Ovary (tissue), 9 donors: Measurements from ENCODE around the gene NRXN3. TPM values are rescaled to one million over a fixed set of nuclear protein-coding genes. Genes with fewer than 3 reads are reported as not detected.

Source experiments
- DNase-seq, 5 donors: peaks; one replicate each; pipeline ENCODE4 v3.0.0-alpha.2; 2019 to 2020
- H3K27ac ChIP-seq, 2 donors: fragments of 200-600 bp; one replicate each; pipeline versions ENCODE4 v1.5.1 to v1.8.0; 2019 to 2022
- H3K27me3 ChIP-seq: fragments of 200-600 bp; one replicate; pipeline ENCODE4 v1.8.0; 2022
- H3K36me3 ChIP-seq: fragments of 200-600 bp; sonication (generic); one replicate; pipeline ENCODE4 v1.5.1; 2019
- H3K4me1 ChIP-seq: one replicate; pipeline ENCODE4 v1.8.1; 2013; ENCODE audit warnings: mild to moderate bottlenecking, moderate library complexity; ENCODE audit not compliant: insufficient read depth
- H3K4me3 ChIP-seq: fragments of 200-600 bp; sonication (generic); one replicate; pipeline ENCODE4 v1.5.1; 2017
- H3K9me3 ChIP-seq, 2 donors: fragments of 200-600 bp in 1 of 2; sonication (generic) in 1 of 2; one replicate each; pipeline versions ENCODE4 v1.5.1 to v1.8.1; 2013 to 2019; ENCODE audit warnings: mild to moderate bottlenecking in 1 of 2, moderate library complexity in 1 of 2
- CTCF ChIP-seq, 3 donors: fragments of 450-650 bp in 2 of 3; fragments of 200-600 bp in 1 of 3; IDR thresholded peaks; one replicate each; pipeline versions ENCODE4 v1.5.1 to v1.8.0; 2016 to 2022; ENCODE audit warnings: antibody characterized with exemption in 3 of 3, mild to moderate bottlenecking in 1 of 3
- EP300 ChIP-seq: sonication (generic); formaldehyde crosslinking; IDR thresholded peaks from one replicate; pipeline ENCODE4 v1.6.1; 2017; ENCODE audit warnings: antibody characterized with exemption
- POLR2A ChIP-seq: fragments of 450-650 bp; IDR thresholded peaks from one replicate; pipeline ENCODE4 v1.6.1; 2017; ENCODE audit warnings: antibody characterized with exemption, mild to moderate bottlenecking, moderate library complexity
- WGBS, 3 donors: extraction: QIAGEN DNeasy Blood & Tissue Kit in 1 of 3; methylation state at CpG; one replicate each; pipeline versions ENCODE4 v1.1.5 to v1.1.7; 2013 to 2017; 5-methylcytosine and 5-hydroxymethylcytosine counted together
- intact Hi-C, 4 donors: fragments of 100-400 bp; cut with DNase I; formaldehyde crosslinking; loops; one replicate each; pipeline versions ENCODE4 v1.11.0 to v1.15.1; 2022 to 2023
- polyA plus RNA-seq, 2 donors: library from polyadenylated mRNA; stranded (reverse); fragments of 200-250 nt in 1 of 2; fragments of 350-450 nt in 1 of 2; fragmentation: Illumina TruSeq in 1 of 2; extraction: RNeasy Lipid Tissue Mini Kit (QIAGEN cat#74804) in 1 of 2; gene quantifications; one replicate each; pipeline ENCODE4 v1.2.3, GENCODE V29; 2013 to 2014
- total RNA-seq, 7 donors: library from RNA; depleted of rRNA in 2 of 7; stranded (reverse); fragments of >200 nt in 2 of 7; fragmentation: NEBNext Ultra II Directional in 3 of 7; extraction: Animal tissue kit (Norgen Biotek cat#: 25700) in 3 of 7; gene quantifications; one replicate each; pipeline versions ENCODE4 v1.1.0 to v1.2.4, GENCODE V29; 2016 to 2023
- donor health status: DM: no; HTN: no; CAD: no; lungs with moderate emphysema.
- donor health status: DM: no; HTN: no; CAD: no.
- donor health status: Bipolar disorder and iron deficiency.
- donor health status: DM: yes; HTN: yes; CAD: no.
- donor health status: DM: no; HTN: no; CAD: no.
- donor health status: DM: yes; HTN: yes; CAD: no.

NRXN3 gene
- total and polyA plus RNA-seq, 9 donors, result 0.28 to 6.2 (median 0.82) TPM

DNA sequence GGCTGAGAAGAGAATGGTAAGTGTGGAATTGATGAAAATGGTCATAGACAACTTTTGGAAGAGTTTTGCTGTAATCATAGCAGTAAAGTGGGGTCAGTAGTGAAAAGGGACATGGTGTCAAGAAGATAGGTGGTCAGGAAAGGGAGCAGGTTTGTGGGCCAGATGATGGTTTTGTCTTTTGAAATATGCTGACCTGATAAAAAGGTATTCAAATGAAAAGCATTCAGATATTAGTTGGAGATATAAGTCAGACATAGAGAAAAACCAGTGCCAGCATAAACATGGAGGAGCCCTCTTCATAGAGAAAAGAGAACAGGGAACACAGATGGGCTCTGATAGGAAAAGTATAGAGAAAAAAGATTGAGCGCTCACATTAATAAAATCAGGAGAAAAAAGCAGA lies 518.3 kb downstream of the NRXN3 start:
- Histone ChIP-seq H3K36me3 (no peaks in the 10 kb centered on the region), H3K27me3 (no peaks in the 10 kb centered on the region), H3K9me3 (no peaks in the 10 kb centered on the region), H3K4me3 (no peak overlapping the region), H3K4me1 (no peaks in the 10 kb centered on the region), H3K27ac (no peak overlapping the region)
- intact Hi-C loops, result no loop called here
- DNase-seq, result no peak
- TF ChIP-seq POLR2A (no peak), EP300 (no peak)
- WGBS, 3 donors, result 76 to 80% (median 79%) methylated on average over 1 of the region's 1 CpG

DNA sequence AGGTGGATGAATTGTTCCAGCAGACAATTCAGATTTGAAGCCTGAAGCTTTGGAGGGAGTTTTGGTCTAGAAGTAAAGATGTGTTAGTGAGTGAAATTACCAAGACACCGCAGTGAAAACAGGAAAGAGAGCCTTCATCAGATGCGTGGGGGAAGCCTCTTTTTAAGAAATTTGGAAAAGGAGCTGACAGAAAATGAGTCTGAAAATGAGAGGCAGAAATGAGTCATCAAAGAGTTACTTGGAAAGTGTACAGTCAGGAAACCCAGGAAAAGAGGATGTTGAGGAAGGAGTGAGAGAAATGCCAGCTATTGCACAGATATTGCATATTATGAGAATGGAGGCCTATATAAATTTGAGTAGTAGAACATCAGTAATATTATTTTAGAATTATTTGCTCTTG lies 520.7 kb downstream of the NRXN3 start:
- TF ChIP-seq POLR2A (no peak), CTCF (IDR thresholded peaks at IDR 0.05) (no peak), EP300 (no peak)
- Histone ChIP-seq H3K36me3 (no peaks in the 10 kb centered on the region), H3K27ac (no peak overlapping the region), H3K27me3 (no peaks in the 10 kb centered on the region), H3K4me3 (no peak overlapping the region), H3K4me1 (no peaks in the 10 kb centered on the region), H3K9me3 (no peaks in the 10 kb centered on the region)
- intact Hi-C loops, result no loop called here
- WGBS, 3 donors, result 54 to 57% (median 56%) methylated on average over 2 of the region's 2 CpGs
- DNase-seq, result no peak

DNA sequence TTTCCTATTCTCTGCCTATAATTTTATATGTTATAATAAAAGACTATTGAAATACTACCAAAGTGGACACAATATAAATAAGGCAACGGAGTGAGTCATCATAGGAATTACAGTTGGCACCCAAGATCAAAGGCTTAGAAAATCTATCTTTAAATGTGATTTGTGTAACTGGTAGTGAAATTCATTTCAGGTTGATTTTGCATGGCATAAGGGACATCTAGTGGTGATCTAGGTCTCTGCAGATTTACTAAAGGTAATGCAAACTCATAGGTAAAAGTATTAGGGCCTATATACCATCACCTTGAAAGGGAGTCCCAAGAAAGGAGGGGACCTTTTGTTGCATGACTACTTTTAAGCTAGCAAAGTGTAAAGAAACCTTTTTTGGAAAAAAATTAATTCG lies 527.2 kb downstream of the NRXN3 start:
- Histone ChIP-seq H3K36me3 (no peaks in the 10 kb centered on the region), H3K27me3 (no peaks in the 10 kb centered on the region), H3K4me3 (no peak overlapping the region), H3K4me1 (no peaks in the 10 kb centered on the region), H3K27ac (no peak overlapping the region), H3K9me3 (no peaks in the 10 kb centered on the region)
- WGBS, 3 donors, result 16 to 17% (median 17%) methylated on average over 2 of the region's 2 CpGs
- TF ChIP-seq CTCF (IDR thresholded peaks at IDR 0.05) (no peak), POLR2A (no peak), EP300 (no peak)
- DNase-seq, result no peak
- intact Hi-C loops, result no loop called here

- DNase-seq, result no peak
- 62 to 70% (median 66%) methylated on average over 3 of the region's 3 CpGs for WGBS, 3 donors
- no peak overlapping the region for H3K27ac ChIP-seq
- H3K4me3 ChIP-seq, result no peak overlapping the region
- no peaks in the 10 kb centered on the region for H3K27me3 ChIP-seq
- no peak for TF ChIP-seq POLR2A
- H3K36me3 ChIP-seq, result no peaks in the 10 kb centered on the region
- no peaks in the 10 kb centered on the region for H3K4me1 ChIP-seq
- no peaks in the 10 kb centered on the region for H3K9me3 ChIP-seq
- intact Hi-C loops, result no loop called here
These were observed 528.8 kb downstream of the NRXN3 start for GRCh38 chr14:78698991-78699390.

DNA sequence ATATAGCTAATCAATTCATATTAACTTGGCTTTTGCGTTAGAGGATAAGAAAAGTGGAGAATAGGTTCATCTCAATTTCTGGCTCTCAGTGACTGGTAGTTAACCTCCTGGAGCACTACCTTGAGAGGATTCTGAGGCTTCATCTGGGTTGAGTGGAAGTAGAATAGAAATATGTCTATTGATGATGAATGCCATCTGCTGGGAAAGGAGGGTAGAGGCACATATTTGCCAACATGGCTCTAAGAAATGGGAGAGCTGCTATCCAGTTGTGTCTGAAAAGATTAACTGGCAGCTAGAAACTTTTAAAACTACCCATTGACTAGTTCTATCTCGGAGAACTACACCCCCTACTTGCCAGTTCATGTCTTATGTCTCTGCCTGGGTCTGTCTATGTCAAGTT lies 530.1 kb downstream of the NRXN3 start:
- Histone ChIP-seq H3K4me1 (no peaks in the 10 kb centered on the region), H3K27ac (no peak overlapping the region), H3K36me3 (no peaks in the 10 kb centered on the region), H3K9me3 (no peaks in the 10 kb centered on the region), H3K4me3 (no peak overlapping the region), H3K27me3 (no peaks in the 10 kb centered on the region)
- intact Hi-C loops, result no loop called here
- 72 to 79% (median 73%) methylated on average over 2 of the region's 2 CpGs for WGBS, 3 donors
- no peak for DNase-seq
- no peak for TF ChIP-seq CTCF (IDR thresholded peaks at IDR 0.05)
- TF ChIP-seq EP300, result no peak
- TF ChIP-seq POLR2A, result no peak

DNA sequence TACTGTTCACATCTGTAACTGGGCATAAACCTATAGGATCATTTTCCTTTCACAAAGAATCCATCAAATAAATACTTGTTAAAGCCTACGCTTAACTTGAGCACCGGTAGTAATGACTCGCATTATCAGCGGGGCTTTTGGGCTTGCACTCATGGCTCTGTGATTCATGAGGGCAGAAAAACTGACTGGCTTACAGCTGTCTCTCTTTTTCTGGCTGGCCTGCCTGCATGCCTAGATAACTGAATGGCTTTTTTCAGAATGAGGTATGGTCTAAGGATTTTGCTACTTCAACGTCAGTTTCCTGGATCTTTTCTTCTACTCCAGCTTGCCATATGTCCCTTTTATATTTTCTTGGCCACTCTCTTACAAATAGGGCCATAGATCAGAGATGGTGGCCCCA lies 531.1 kb downstream of the NRXN3 start:
- no peaks in the 10 kb centered on the region for H3K36me3 ChIP-seq
- intact Hi-C loops, result no loop called here
- H3K4me1 ChIP-seq, result no peaks in the 10 kb centered on the region
- H3K9me3 ChIP-seq, result no peaks in the 10 kb centered on the region
- H3K27me3 ChIP-seq, result no peaks in the 10 kb centered on the region
- no peak for DNase-seq
- no peak for TF ChIP-seq CTCF (IDR thresholded peaks at IDR 0.05)
- no peak for TF ChIP-seq POLR2A
- no peak for TF ChIP-seq EP300
- 53 to 61% (median 58%) methylated on average over 5 of the region's 5 CpGs for WGBS, 3 donors
- H3K27ac ChIP-seq, result no peak overlapping the region
- H3K4me3 ChIP-seq, result no peak overlapping the region
